ENCODE results near the gene ASS1.

DNA sequence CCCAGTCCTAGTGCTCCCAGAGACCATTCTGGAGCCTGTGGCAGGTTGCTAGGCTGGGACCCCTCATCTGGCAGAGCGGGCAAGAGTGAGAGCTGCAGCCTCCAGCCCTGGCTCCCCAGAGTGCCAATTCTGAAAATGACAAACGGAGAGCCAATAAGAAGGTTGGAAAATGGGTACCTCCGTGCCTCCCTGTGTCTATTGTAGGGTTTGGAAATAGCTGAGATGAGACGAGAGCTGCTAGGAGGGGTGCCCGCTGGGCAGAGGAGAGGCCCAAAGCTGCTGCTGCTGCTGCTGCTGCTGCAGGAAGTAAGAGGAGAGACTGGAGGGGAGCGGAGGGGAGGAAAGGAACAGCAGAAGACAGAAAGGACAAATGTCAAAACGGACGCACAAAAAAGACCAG, 98.6 kb downstream of the ASS1 start:
- TF ChIP-seq CTCF (IDR thresholded peaks at IDR 0.05) (no peak), POLR2A (IDR thresholded peaks at IDR 0.05) (no peak)

Data from testis (tissue), 2 donors.